Neural cell (in vitro differentiated cells): ENCODE results near the gene RAD50.

Source experiments
- CTCF ChIP-seq: fragments of 450-650 bp; IDR thresholded peaks from 2 replicates; pipeline ENCODE4 v1.5.1; 2014; ENCODE audit warnings: antibody characterized with exemption, mild to moderate bottlenecking, moderate library complexity; ENCODE audit not compliant: poor library complexity, severe bottlenecking
- EP300 ChIP-seq: fragments of 450-650 bp; conservative IDR thresholded peaks from 2 replicates; pipeline ENCODE4 v1.6.1; 2014; ENCODE audit warnings: antibody characterized with exemption, mild to moderate bottlenecking, moderate library complexity; ENCODE audit not compliant: poor library complexity, severe bottlenecking
- EZH2 ChIP-seq: fragments of 200-600, 300-800 bp; shearing (Covaris generic), sonication (generic); IDR thresholded peaks from 2 replicates; pipeline ENCODE4 v1.6.1; 2014; ENCODE audit warnings: antibody characterized with exemption, low read length, borderline replicate concordance, mild to moderate bottlenecking; ENCODE audit not compliant: insufficient read depth, poor library complexity, severe bottlenecking
- POLR2AphosphoS5 ChIP-seq: IDR thresholded peaks from 2 replicates; pipeline ENCODE4 v1.6.1; 2012
- REST ChIP-seq: IDR thresholded peaks from 2 replicates; pipeline ENCODE4 v1.6.1; 2012; ENCODE audit warnings: borderline replicate concordance
- SMC3 ChIP-seq: fragments of 450-650 bp; conservative IDR thresholded peaks from 2 replicates; pipeline ENCODE4 v1.6.1; 2014; ENCODE audit warnings: antibody characterized with exemption, mild to moderate bottlenecking, moderate library complexity; ENCODE audit not compliant: poor library complexity

GRCh38 chr5:132566657-132567056 lies 9.9 kb downstream of the RAD50 start:
- no peak for TF ChIP-seq SMC3
- no peak for TF ChIP-seq POLR2AphosphoS5
- TF ChIP-seq REST: no peak
- TF ChIP-seq EP300: no peak
- no peak for TF ChIP-seq EZH2
- no peak for TF ChIP-seq CTCF
